ENCODE data around the gene IP6K1. TPM values are rescaled to one million over a fixed set of nuclear protein-coding genes. Genes with fewer than 3 reads are reported as not detected.

The IP6K1 gene
- total RNA-seq, 4 donors from 2014 or later, result 42.4 to 74.0 (median 43.8) TPM

GRCh38 chr3:49793486-49794085 is 7.2 kb upstream of the IP6K1 start:
- WGBS, 2 donors, result 98 to 100% methylated on average over 5 to 12 of the region's 13 CpGs
- H3K27me3 ChIP-seq, result no peaks in the 10 kb centered on the region
- H3K27ac ChIP-seq, result no peak overlapping the region
- H3K36me3 ChIP-seq, result no peaks in the 10 kb centered on the region
- intact Hi-C loops (cut with DNase I), result no loop called here
- no peaks in the 10 kb centered on the region for H3K4me1 ChIP-seq
- no peak overlapping the region for H3K4me3 ChIP-seq (replicated peaks in 1 of 3)
- DNase-seq, result no peak
- no peak for TF ChIP-seq POLR2A (IDR thresholded peaks at IDR 0.05)
- no peak for TF ChIP-seq CTCF (IDR thresholded peaks at IDR 0.05)
- no peaks in the 10 kb centered on the region for H3K9me3 ChIP-seq

- Histone ChIP-seq H3K27me3 (no peaks in the 10 kb centered on the region), H3K36me3 (no peaks in the 10 kb centered on the region), H3K27ac (no peak overlapping the region), H3K9me3 (no peaks in the 10 kb centered on the region), H3K4me1 (peaks cover 0 to under 1% of the 10 kb centered on the region in 2 donors), H3K4me3 (replicated peaks in 1 of 3) (no peak overlapping the region)
- intact Hi-C loops (cut with DNase I), result no loop called here
- WGBS, 2 donors, result 86 to 89% methylated on average over 10 of the region's 10 CpGs
- TF ChIP-seq CTCF (IDR thresholded peaks at IDR 0.05) (no peak), POLR2A (IDR thresholded peaks at IDR 0.05) (no peak)
- DNase-seq, result no peak
Observed at GRCh38 chr3:49792371-49793150, 6.2 kb upstream of the IP6K1 start.

- intact Hi-C loops (cut with DNase I), result no loop called here
- Histone ChIP-seq H3K27ac (no peak overlapping the region), H3K27me3 (no peaks in the 10 kb centered on the region), H3K9me3 (no peaks in the 10 kb centered on the region), H3K4me1 (peaks cover 5 to 9% of the 10 kb centered on the region in 2 donors), H3K36me3 (no peaks in the 10 kb centered on the region), H3K4me3 (replicated peaks in 1 of 3) (no peak overlapping the region)
- 85 to 95% methylated on average over 4 of the region's 4 CpGs for WGBS, 2 donors
- TF ChIP-seq POLR2A (IDR thresholded peaks at IDR 0.05) (no peak), CTCF (IDR thresholded peaks at IDR 0.05) (no peak)
- DNase-seq, result no peak
Observed at GRCh38 chr3:49791571-49791970, 5.2 kb upstream of the IP6K1 start.

GRCh38 chr3:49790626-49791411 is 4.5 kb upstream of the IP6K1 start:
- no peak for TF ChIP-seq CTCF (IDR thresholded peaks at IDR 0.05)
- no peak for TF ChIP-seq POLR2A (IDR thresholded peaks at IDR 0.05)
- intact Hi-C loops (cut with DNase I), result no loop called here
- no peak overlapping the region for H3K27ac ChIP-seq
- H3K27me3 ChIP-seq, result no peaks in the 10 kb centered on the region
- H3K36me3 ChIP-seq, result no peaks in the 10 kb centered on the region
- no peaks in the 10 kb centered on the region for H3K9me3 ChIP-seq
- DNase-seq, result no peak
- peaks cover 5 to 9% of the 10 kb centered on the region in 2 donors for H3K4me1 ChIP-seq
- 69 to 73% methylated on average over 9 of the region's 9 CpGs for WGBS, 2 donors
- no peak overlapping the region for H3K4me3 ChIP-seq (replicated peaks in 1 of 3)
